Vagina (tissue), 2 donors: ENCODE results near the gene ST3GAL6. TPM values are rescaled to one million over a fixed set of nuclear protein-coding genes. Genes with fewer than 3 reads are reported as not detected.

Experiments
- DNase-seq, 2 donors: peaks; one replicate each; pipeline ENCODE4 v3.0.0-alpha.2; 2017; ENCODE audit errors: extremely low spot score in 2 of 2
- H3K27ac ChIP-seq: fragments of 200-600 bp; sonication (generic); one replicate; pipeline ENCODE4 v1.5.1; 2019
- H3K27me3 ChIP-seq: fragments of 200-600 bp; sonication (generic); one replicate; pipeline ENCODE4 v1.5.1; 2019
- H3K36me3 ChIP-seq, 2 donors: fragments of 200-600 bp; sonication (generic); one replicate each; pipeline ENCODE4 v1.5.1; 2017 to 2019
- H3K4me1 ChIP-seq: fragments of 200-600 bp; sonication (generic); one replicate; pipeline ENCODE4 v1.5.1; 2019
- H3K4me3 ChIP-seq, 2 donors: fragments of 200-600 bp; sonication (generic); 1 replicate in 1 of 2; 2 replicates in 1 of 2; pipeline ENCODE4 v1.5.1; 2016 to 2019
- H3K9me3 ChIP-seq: fragments of 200-600 bp; sonication (generic); one replicate; pipeline ENCODE4 v1.5.1; 2019
- POLR2A ChIP-seq, 2 donors: fragments of 450-650 bp; IDR thresholded peaks; one replicate each; pipeline ENCODE4 v1.6.1; 2017; ENCODE audit warnings: antibody characterized with exemption in 2 of 2, mild to moderate bottlenecking in 2 of 2, moderate library complexity in 2 of 2
- POLR2AphosphoS5 ChIP-seq, 2 donors: sonication (generic); formaldehyde crosslinking; IDR thresholded peaks; one replicate each; pipeline ENCODE4 v1.9.0; 2017; ENCODE audit warnings: antibody characterized with exemption in 2 of 2, mild to moderate bottlenecking in 2 of 2, low read depth in 1 of 2; ENCODE audit not compliant: insufficient read depth in 1 of 2
- intact Hi-C: fragments of 100-400 bp; cut with DNase I; formaldehyde crosslinking; loops from one replicate; pipeline ENCODE4 v1.15.1; 2023
- total RNA-seq: library from RNA; depleted of rRNA; stranded (reverse); fragments of >200 nt; gene quantifications from one replicate; pipeline ENCODE4 v1.2.3, GENCODE V29; 2016
- TF ChIP-seq, protein P1 (sequence below), 3 experiments: fragments of 450-650 bp in 2 of 3; fragments of 200-600 bp in 1 of 3; sonication (generic) in 1 of 3; IDR thresholded peaks; one replicate each; pipeline ENCODE4 v1.5.1; 2017 to 2019; ENCODE audit warnings: antibody characterized with exemption in 3 of 3, mild to moderate bottlenecking in 2 of 3, moderate library complexity in 2 of 3

Gene ST3GAL6
- total RNA-seq, 1 donor from 2014 or later: 1.7 TPM

DNA sequence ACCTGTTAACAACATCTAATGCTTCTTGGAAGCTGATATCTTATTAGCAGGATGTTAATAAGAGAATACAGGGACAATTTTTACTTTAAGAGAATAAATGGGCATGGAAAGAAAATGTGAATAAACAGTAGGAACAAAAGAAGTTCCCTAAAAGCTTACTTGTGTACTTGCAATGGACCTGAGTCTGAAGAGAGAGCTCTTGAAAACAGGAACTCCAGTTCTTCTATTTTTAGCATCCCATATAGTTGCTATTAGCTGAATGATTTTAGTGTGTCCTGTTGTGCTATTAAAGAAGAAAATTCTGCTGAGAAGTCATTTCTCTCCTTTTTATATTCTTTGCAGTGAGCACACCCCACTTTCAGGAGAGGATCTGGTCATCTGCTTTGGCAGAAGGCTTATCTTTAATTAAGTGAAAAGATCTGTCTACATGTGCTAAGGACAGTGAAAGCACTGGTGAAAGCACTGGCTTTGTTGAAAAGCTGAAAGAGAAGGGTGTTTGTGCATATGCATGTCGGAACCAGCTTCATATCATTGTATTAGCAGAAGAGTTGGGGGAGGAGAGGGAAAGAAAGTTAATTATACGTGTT lies 1.4 kb upstream of the ST3GAL6 start:
- Histone ChIP-seq H3K36me3 (no peaks in the 10 kb centered on the region), H3K4me1 (no peaks in the 10 kb centered on the region), H3K27ac (no peak overlapping the region), H3K4me3 (no peak overlapping the region), H3K9me3 (no peaks in the 10 kb centered on the region), H3K27me3 (no peaks in the 10 kb centered on the region)
- TF ChIP-seq POLR2AphosphoS5 (IDR thresholded peaks at IDR 0.05; ENCODE audit: insufficient read depth in 1 of 2, low read depth in 1 of 2) (no peak), POLR2A (IDR thresholded peaks at IDR 0.05) (no peak)
- TF ChIP-seq, protein P1, sequence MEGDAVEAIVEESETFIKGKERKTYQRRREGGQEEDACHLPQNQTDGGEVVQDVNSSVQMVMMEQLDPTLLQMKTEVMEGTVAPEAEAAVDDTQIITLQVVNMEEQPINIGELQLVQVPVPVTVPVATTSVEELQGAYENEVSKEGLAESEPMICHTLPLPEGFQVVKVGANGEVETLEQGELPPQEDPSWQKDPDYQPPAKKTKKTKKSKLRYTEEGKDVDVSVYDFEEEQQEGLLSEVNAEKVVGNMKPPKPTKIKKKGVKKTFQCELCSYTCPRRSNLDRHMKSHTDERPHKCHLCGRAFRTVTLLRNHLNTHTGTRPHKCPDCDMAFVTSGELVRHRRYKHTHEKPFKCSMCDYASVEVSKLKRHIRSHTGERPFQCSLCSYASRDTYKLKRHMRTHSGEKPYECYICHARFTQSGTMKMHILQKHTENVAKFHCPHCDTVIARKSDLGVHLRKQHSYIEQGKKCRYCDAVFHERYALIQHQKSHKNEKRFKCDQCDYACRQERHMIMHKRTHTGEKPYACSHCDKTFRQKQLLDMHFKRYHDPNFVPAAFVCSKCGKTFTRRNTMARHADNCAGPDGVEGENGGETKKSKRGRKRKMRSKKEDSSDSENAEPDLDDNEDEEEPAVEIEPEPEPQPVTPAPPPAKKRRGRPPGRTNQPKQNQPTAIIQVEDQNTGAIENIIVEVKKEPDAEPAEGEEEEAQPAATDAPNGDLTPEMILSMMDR (IDR thresholded peaks at IDR 0.05): no peak
- no peak for DNase-seq
- intact Hi-C loops: no loop called here

DNA sequence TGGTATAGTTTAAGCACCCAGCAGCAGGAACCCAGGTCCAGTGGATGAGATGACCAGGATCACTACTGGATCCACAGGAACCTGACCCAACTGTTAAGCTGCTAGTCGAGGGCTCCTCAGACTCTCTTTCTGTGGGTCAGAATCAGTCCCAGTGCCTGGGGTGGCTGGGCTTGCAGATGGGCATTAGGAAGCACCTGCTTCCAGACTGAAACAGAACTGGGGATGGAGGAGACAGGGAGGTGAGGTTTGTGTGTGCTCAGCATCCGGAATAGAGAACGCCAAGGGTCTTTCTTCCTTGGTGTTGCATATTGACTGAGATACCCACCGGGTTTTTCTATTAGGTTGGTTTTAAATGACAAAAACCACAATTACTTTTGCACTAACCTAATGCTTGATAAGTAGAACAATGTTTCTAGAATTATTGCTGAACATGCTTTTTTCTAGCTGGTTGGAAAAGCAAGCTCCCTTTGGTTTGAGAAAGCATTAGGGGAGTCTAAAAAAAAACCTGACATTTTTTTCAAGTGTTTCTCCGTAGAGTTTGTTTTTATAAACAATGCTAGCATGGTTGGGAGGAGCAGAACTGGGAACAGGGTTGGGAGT lies 779 bp downstream of the ST3GAL6 start:
- Histone ChIP-seq H3K27ac (no peak overlapping the region), H3K27me3 (no peaks in the 10 kb centered on the region), H3K36me3 (no peaks in the 10 kb centered on the region), H3K9me3 (no peaks in the 10 kb centered on the region), H3K4me3 (no peak overlapping the region), H3K4me1 (no peaks in the 10 kb centered on the region)
- no peak for DNase-seq
- TF ChIP-seq, protein P1 (IDR thresholded peaks at IDR 0.05): no peak
- TF ChIP-seq POLR2AphosphoS5 (IDR thresholded peaks at IDR 0.05; ENCODE audit: insufficient read depth in 1 of 2, low read depth in 1 of 2) (no peak), POLR2A (IDR thresholded peaks at IDR 0.05) (no peak)
- intact Hi-C loops: no loop called here

DNA sequence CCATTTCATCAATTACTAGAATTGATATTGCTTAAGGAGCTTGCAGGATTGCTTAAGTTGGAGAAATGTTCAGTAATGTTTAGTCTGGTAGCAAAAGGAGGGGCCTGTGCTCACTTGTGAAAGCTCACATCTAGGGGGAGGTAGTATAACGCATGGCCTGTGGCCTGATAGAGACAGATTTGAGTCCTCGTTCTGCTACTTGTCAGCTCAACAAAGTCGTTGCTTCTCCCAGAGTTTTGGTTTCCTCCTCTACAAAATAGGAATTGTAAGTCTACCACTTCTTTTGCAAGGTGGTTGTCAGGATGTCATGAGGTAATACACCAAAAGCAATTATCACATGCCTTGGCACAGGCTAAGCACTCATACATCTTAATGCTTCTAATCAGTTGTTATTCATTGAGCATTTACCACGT lies 1.3 kb downstream of the ST3GAL6 start:
- H3K36me3 ChIP-seq: no peaks in the 10 kb centered on the region
- TF ChIP-seq POLR2AphosphoS5 (IDR thresholded peaks at IDR 0.05; ENCODE audit: insufficient read depth in 1 of 2, low read depth in 1 of 2): no peak
- no peaks in the 10 kb centered on the region for H3K27me3 ChIP-seq
- intact Hi-C loops: no loop called here
- H3K27ac ChIP-seq: no peak overlapping the region
- no peaks in the 10 kb centered on the region for H3K4me1 ChIP-seq
- H3K9me3 ChIP-seq: no peaks in the 10 kb centered on the region
- H3K4me3 ChIP-seq: no peak overlapping the region
- no peak for DNase-seq

DNA sequence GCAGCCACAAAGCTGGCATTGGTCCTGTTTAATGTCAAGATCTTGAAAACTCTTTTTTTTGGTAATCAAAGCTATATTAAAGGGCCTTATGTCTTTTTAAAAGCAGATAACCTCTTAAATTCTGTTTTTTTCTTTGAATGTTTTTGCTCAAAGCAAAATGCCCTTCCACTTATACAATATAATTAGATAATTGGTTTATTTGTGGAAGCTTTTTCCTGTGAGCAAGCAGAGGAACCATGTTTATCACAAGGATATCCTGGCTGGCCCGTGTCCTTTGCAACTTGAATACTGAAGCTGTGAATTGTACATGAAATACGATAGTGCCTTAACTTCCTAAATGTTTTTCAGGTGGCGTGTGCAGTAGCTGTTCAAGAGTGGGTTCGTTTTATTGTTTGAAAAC lies 2.6 kb downstream of the ST3GAL6 start:
- Histone ChIP-seq H3K4me1 (no peaks in the 10 kb centered on the region), H3K27ac (no peak overlapping the region), H3K9me3 (no peaks in the 10 kb centered on the region), H3K27me3 (no peaks in the 10 kb centered on the region), H3K4me3 (no peak overlapping the region), H3K36me3 (no peaks in the 10 kb centered on the region)
- DNase-seq: no peak
- intact Hi-C loops: no loop called here
- TF ChIP-seq POLR2AphosphoS5 (IDR thresholded peaks at IDR 0.05; ENCODE audit: insufficient read depth in 1 of 2, low read depth in 1 of 2) (peak in 1 of 2 donors; percentile 64), POLR2A (IDR thresholded peaks at IDR 0.05) (no peak)
- TF ChIP-seq, protein P1 (IDR thresholded peaks at IDR 0.05): no peak

DNA sequence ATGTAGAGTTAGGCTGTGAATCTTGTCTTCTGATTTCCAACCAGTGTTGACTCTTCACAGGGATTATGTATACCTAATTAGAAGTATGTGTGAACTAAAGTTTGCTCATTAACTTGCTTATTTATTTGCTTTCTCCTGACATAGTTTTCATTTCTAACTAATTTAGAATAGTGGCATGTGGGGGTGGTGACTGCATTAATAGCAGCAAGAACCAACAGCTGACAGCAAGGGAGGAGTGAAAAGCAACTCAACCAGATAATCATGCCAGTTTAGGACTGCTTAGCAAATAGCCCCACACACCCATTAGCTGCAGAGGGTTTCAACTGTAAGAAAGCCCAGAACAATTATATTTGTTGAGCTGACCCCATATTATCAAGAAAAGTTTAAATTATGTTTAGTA lies 3.8 kb downstream of the ST3GAL6 start:
- H3K4me3 ChIP-seq: no peak overlapping the region
- no peaks in the 10 kb centered on the region for H3K36me3 ChIP-seq
- intact Hi-C loops: no loop called here
- H3K9me3 ChIP-seq: no peaks in the 10 kb centered on the region
- no peaks in the 10 kb centered on the region for H3K27me3 ChIP-seq
- H3K4me1 ChIP-seq: no peaks in the 10 kb centered on the region
- TF ChIP-seq POLR2A (IDR thresholded peaks at IDR 0.05) (no peak), POLR2AphosphoS5 (IDR thresholded peaks at IDR 0.05; ENCODE audit: insufficient read depth in 1 of 2, low read depth in 1 of 2) (no peak)
- TF ChIP-seq, protein P1 (IDR thresholded peaks at IDR 0.05): no peak
- H3K27ac ChIP-seq: no peak overlapping the region
- no peak for DNase-seq
